ENCODE results near the gene FRG2.
"Not testable (repeated sequence)": the region's sequence is repeated elsewhere in the genome, so short reads cannot be mapped to it uniquely, and the experiment has no call there.

DNA sequence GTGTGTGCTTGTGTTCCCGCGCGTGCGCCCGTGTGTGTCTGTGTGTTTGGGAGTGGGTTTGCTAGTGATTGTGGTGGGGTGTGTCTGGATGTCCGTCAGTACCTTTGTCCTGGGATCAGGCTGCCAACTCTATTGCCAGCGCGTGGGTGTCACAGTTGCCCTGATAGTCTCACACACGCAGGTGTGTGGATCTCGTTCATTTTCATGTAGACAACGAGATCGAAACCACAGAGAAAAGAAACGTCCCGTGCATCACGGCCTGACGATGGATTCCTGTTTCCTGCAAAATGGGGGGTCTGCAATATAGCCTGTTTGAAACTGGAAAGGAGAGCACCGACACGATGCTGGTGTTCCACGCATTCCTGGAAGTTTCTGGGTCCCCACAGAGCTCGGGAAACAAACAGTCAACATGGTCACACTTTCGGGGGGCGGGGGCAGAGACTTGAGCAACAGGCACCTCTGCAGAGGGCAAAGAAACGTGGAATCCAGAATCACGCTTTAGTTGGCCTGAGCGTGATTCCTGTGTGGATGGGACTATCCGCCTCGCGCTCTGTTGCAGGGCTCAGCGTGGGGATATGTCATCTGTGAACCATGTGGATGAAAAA lies 7.1 kb downstream of the FRG2 start:
- TF ChIP-seq, protein P1, sequence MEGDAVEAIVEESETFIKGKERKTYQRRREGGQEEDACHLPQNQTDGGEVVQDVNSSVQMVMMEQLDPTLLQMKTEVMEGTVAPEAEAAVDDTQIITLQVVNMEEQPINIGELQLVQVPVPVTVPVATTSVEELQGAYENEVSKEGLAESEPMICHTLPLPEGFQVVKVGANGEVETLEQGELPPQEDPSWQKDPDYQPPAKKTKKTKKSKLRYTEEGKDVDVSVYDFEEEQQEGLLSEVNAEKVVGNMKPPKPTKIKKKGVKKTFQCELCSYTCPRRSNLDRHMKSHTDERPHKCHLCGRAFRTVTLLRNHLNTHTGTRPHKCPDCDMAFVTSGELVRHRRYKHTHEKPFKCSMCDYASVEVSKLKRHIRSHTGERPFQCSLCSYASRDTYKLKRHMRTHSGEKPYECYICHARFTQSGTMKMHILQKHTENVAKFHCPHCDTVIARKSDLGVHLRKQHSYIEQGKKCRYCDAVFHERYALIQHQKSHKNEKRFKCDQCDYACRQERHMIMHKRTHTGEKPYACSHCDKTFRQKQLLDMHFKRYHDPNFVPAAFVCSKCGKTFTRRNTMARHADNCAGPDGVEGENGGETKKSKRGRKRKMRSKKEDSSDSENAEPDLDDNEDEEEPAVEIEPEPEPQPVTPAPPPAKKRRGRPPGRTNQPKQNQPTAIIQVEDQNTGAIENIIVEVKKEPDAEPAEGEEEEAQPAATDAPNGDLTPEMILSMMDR (IDR thresholded peaks at IDR 0.05): not testable (repeated sequence)
- TF ChIP-seq POLR2A (IDR thresholded peaks at IDR 0.05): not testable (repeated sequence)

Measured in Peyer's patch (tissue), 4 donors.